ENCODE results near the gene MAPKAP1.

Gene MAPKAP1

DNA sequence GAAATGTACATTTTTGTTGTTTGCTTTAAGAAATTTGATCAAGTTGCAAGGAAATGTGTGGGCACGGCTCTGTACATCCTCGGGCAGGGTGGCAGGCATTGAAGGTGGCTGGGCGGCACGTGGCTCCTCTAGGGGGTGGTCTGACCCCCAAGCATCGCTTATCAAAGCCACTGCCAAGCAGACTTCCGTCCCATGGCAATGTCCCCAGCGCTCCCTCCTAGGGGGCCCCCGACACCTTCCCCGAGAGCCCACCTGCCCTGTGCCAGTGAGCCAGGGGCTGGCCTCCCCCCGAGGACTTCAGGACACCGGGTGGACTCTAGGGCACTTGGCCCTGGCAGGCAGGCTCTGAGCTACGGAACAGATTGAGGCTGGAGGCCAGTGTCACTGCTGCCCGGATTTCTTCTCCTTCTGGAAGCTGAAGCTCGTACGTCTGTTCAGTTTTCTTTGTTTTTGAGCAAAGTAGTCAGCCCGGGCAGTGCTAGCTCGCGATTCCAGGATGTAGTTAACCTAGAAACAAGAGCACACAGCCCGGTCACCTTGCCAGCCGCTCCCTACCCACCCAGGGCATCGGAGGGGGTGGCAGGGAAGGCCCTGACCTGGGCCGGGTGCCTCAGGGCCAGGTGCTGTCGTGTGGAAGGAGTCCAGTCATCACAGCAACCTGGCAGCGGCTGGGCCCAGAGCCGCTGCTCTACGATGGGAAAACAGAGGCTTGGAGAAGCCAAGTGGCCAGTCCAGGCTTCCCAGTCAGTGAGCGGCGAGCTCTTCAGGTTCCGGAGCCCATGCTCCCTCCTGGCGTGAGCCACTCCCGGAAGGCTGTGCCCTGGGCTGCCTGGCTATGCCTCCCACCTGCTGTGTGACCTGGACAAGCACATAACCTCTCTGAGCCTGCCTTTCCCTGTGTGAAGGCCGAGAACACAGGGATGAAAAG is 268.2 kb downstream of the MAPKAP1 start:
- Histone ChIP-seq H3K9ac (no peak overlapping the region), H3K79me2 (no peaks in the 10 kb centered on the region), H3K27me3 (ENCODE audit: control insufficient read depth, insufficient read depth, low read length) (no peaks in the 10 kb centered on the region), H2AFZ (no peak overlapping the region), H3K27ac (no peak overlapping the region), H3K9me3 (ENCODE audit: control insufficient read depth, low read length) (no peaks in the 10 kb centered on the region), H3K36me3 (ENCODE audit: control insufficient read depth, insufficient read depth, low read length) (no peaks in the 10 kb centered on the region), H3K4me3 (ENCODE audit: low read depth, low read length) (no peak overlapping the region), H3K4me1 (no peaks in the 10 kb centered on the region), H3K4me2 (ENCODE audit: low read length) (no peak overlapping the region)
- TF ChIP-seq, protein P1, sequence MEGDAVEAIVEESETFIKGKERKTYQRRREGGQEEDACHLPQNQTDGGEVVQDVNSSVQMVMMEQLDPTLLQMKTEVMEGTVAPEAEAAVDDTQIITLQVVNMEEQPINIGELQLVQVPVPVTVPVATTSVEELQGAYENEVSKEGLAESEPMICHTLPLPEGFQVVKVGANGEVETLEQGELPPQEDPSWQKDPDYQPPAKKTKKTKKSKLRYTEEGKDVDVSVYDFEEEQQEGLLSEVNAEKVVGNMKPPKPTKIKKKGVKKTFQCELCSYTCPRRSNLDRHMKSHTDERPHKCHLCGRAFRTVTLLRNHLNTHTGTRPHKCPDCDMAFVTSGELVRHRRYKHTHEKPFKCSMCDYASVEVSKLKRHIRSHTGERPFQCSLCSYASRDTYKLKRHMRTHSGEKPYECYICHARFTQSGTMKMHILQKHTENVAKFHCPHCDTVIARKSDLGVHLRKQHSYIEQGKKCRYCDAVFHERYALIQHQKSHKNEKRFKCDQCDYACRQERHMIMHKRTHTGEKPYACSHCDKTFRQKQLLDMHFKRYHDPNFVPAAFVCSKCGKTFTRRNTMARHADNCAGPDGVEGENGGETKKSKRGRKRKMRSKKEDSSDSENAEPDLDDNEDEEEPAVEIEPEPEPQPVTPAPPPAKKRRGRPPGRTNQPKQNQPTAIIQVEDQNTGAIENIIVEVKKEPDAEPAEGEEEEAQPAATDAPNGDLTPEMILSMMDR (IDR thresholded peaks at IDR 0.05): no peak

- Histone ChIP-seq H3K4me1 (no peaks in the 10 kb centered on the region), H3K9me3 (ENCODE audit: control insufficient read depth, low read length) (no peaks in the 10 kb centered on the region), H3K27me3 (ENCODE audit: control insufficient read depth, insufficient read depth, low read length) (no peaks in the 10 kb centered on the region), H3K4me2 (ENCODE audit: low read length) (no peak overlapping the region), H3K79me2 (no peaks in the 10 kb centered on the region), H3K27ac (no peak overlapping the region), H3K36me3 (ENCODE audit: control insufficient read depth, insufficient read depth, low read length) (no peaks in the 10 kb centered on the region), H3K4me3 (ENCODE audit: low read depth, low read length) (no peak overlapping the region), H2AFZ (no peak overlapping the region), H3K9ac (no peak overlapping the region)
- TF ChIP-seq, protein P1 (IDR thresholded peaks at IDR 0.05): no peak
These were observed 269.2 kb downstream of the MAPKAP1 start for GRCh38 chr9:125437771-125438221.

GRCh38 chr9:125436613-125437443 is 270.2 kb downstream of the MAPKAP1 start:
- no peak overlapping the region for H3K4me2 ChIP-seq (ENCODE audit: low read length)
- no peaks in the 10 kb centered on the region for H3K4me1 ChIP-seq
- H3K9ac ChIP-seq: no peak overlapping the region
- no peaks in the 10 kb centered on the region for H3K27me3 ChIP-seq (ENCODE audit: control insufficient read depth, insufficient read depth, low read length)
- H3K36me3 ChIP-seq (ENCODE audit: control insufficient read depth, insufficient read depth, low read length): no peaks in the 10 kb centered on the region
- no peaks in the 10 kb centered on the region for H3K79me2 ChIP-seq
- no peak overlapping the region for H3K27ac ChIP-seq
- H3K9me3 ChIP-seq (ENCODE audit: control insufficient read depth, low read length): no peaks in the 10 kb centered on the region
- TF ChIP-seq, protein P1 (IDR thresholded peaks at IDR 0.05): no peak
- H2AFZ ChIP-seq: no peak overlapping the region
- H3K4me3 ChIP-seq (ENCODE audit: low read depth, low read length): no peak overlapping the region

DNA sequence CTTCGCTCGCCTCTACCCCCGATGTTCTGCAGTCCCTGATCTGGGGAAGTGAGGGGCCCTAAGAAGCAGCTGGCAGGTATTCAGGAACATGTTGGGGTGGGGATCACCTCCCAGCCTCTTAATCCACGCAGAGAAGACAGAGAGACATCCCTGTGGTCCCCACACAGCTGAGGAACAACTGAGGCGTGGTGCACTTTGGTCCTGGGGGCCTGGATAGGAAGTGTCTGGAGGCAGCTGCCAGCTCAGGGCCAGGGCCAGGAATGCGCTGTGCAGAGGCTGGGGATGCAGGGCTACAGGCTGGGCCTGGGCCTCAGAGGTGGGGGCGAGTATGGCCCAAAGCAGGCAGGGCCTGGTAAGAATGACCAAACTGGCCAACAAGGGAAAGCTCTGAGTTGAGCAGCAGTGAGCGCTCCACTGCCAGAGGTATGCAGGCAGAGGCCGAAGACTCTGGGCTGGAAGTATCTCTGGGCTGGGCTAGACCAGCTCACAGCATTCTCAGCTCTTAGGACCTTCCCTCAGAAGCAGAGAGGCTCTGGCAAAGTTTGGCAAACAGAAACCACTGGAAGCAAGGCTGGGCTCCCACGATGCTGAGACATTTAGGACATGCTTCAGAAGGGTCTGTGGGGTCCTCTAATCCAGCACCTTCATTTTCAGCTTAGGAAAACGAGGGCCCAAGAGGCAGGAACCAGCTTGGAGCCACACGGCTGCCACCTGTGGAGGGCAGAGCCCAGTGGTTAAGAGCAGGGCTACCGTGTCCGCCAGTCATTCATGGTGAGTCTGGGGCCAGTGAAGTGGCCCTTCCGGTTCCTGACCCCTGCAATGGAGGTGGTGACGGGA is 271.0 kb downstream of the MAPKAP1 start:
- no peak overlapping the region for H3K4me3 ChIP-seq (ENCODE audit: low read depth, low read length)
- H3K79me2 ChIP-seq: no peaks in the 10 kb centered on the region
- H3K4me1 ChIP-seq: no peaks in the 10 kb centered on the region
- H3K9ac ChIP-seq: no peak overlapping the region
- no peak overlapping the region for H3K27ac ChIP-seq
- H3K27me3 ChIP-seq (ENCODE audit: control insufficient read depth, insufficient read depth, low read length): no peaks in the 10 kb centered on the region
- H3K9me3 ChIP-seq (ENCODE audit: control insufficient read depth, low read length): no peaks in the 10 kb centered on the region
- TF ChIP-seq, protein P1 (IDR thresholded peaks at IDR 0.05): no peak
- no peak overlapping the region for H3K4me2 ChIP-seq (ENCODE audit: low read length)
- H3K36me3 ChIP-seq (ENCODE audit: control insufficient read depth, insufficient read depth, low read length): no peaks in the 10 kb centered on the region
- H2AFZ ChIP-seq: no peak overlapping the region

All from parathyroid adenoma (tissue), 2 donors.